GM23248 (cell line): ENCODE results near the gene MN1. TPM values are rescaled to one million over a fixed set of nuclear protein-coding genes. Genes with fewer than 3 reads are reported as not detected.

Experiments used
- DNase-seq: peaks from one replicate; pipeline ENCODE4 v3.0.0-alpha.2; 2015
- H2AFZ ChIP-seq: fragments of 200-600 bp; sonication (generic); 2 replicates; pipeline ENCODE4 v1.6.1; 2016; ENCODE audit warnings: antibody characterized with exemption
- H3F3A ChIP-seq: fragments of 200-600 bp; sonication (generic); 2 replicates; pipeline ENCODE4 v1.6.1; 2016; ENCODE audit warnings: mild to moderate bottlenecking, antibody characterized with exemption, mixed run types; ENCODE audit not compliant: insufficient read depth
- H3K27ac ChIP-seq: fragments of 200-600 bp; sonication (generic); 2 replicates; pipeline ENCODE4 v1.5.1; 2016; ENCODE audit warnings: mild to moderate bottlenecking
- H3K27me3 ChIP-seq: fragments of 200-600 bp; sonication (generic); replicated peaks from 2 replicates; pipeline ENCODE4 v1.6.1; 2016; ENCODE audit warnings: mild to moderate bottlenecking; ENCODE audit not compliant: insufficient read depth
- H3K36me3 ChIP-seq: fragments of 200-600 bp; sonication (generic); 2 replicates; pipeline ENCODE4 v1.6.1; 2016; ENCODE audit warnings: low read depth, mild to moderate bottlenecking
- H3K4me1 ChIP-seq: fragments of 200-600 bp; sonication (generic); 2 replicates; pipeline ENCODE4 v1.6.1; 2016; ENCODE audit warnings: mild to moderate bottlenecking; ENCODE audit not compliant: insufficient read depth
- H3K4me2 ChIP-seq: fragments of 200-600 bp; sonication (generic); one replicate; pipeline ENCODE4 v1.6.1; 2016; ENCODE audit warnings: mild to moderate bottlenecking; ENCODE audit not compliant: unreplicated experiment
- H3K4me3 ChIP-seq: fragments of 200-600 bp; sonication (generic); 2 replicates; pipeline ENCODE4 v1.5.1; 2016; ENCODE audit warnings: mild to moderate bottlenecking
- H3K79me2 ChIP-seq: fragments of 200-600 bp; sonication (generic); 2 replicates; pipeline ENCODE4 v1.6.1; 2016; ENCODE audit warnings: mild to moderate bottlenecking; ENCODE audit not compliant: insufficient read depth
- H3K9ac ChIP-seq: fragments of 200-600 bp; sonication (generic); 2 replicates; pipeline ENCODE4 v1.6.1; 2016; ENCODE audit warnings: mild to moderate bottlenecking
- H3K9me2 ChIP-seq: fragments of 200-600 bp; sonication (generic); 2 replicates; pipeline ENCODE4 v1.6.1; 2016; ENCODE audit warnings: mixed run types, mild to moderate bottlenecking, moderate library complexity; ENCODE audit not compliant: insufficient read depth
- H3K9me3 ChIP-seq: fragments of 200-600 bp; sonication (generic); one replicate; pipeline ENCODE4 v1.6.1; 2017; ENCODE audit warnings: low read depth
- H4K20me1 ChIP-seq: fragments of 200-600 bp; sonication (generic); 2 replicates; pipeline ENCODE4 v1.6.0; 2016; ENCODE audit not compliant: insufficient read depth
- EZH2 ChIP-seq: fragments of 200-600 bp; sonication (generic); IDR thresholded peaks from 2 replicates; pipeline ENCODE4 v1.6.1; 2018; ENCODE audit warnings: antibody characterized with exemption, mild to moderate bottlenecking; ENCODE audit not compliant: insufficient read depth, poor library complexity, severe bottlenecking
- EZH2phosphoT487 ChIP-seq: fragments of 200-600 bp; sonication (generic); IDR thresholded peaks from 2 replicates; pipeline ENCODE4 v1.6.1; 2018; ENCODE audit warnings: antibody characterized with exemption, moderate library complexity, mild to moderate bottlenecking, low read depth; ENCODE audit not compliant: insufficient read depth
- WGBS, 2 experiments: methylation state at CpG; one replicate each; pipeline ENCODE4 v1.1.6; 2015 to 2017; ENCODE audit warnings: low lambda C conversion rate in 2 of 2, low coverage in 1 of 2; ENCODE audit errors: missing lambda C conversion rate in 2 of 2; 5-methylcytosine and 5-hydroxymethylcytosine counted together
- in situ Hi-C: fragments of 300-500 bp; cut with MboI; formaldehyde crosslinking; loops from 2 replicates; pipeline ENCODE4 v1.15.0; 2020
- polyA plus RNA-seq: library from polyadenylated mRNA; unstranded; fragments of >200 nt; fragmentation: Nextera tagmentation; extraction: Ambion mirVana; gene quantifications from 2 replicates; pipeline ENCODE4 v1.2.1, GENCODE V29; 2016
- total RNA-seq: library from RNA; depleted of rRNA; stranded (reverse); fragments of >200 nt; shearing (Covaris generic); gene quantifications from 2 replicates; pipeline ENCODE4 v1.2.3, GENCODE V29; 2014

The MN1 gene
- total and polyA plus RNA-seq, 2 experiments from 2014 or later: 4.2 to 24.8 TPM

DNA sequence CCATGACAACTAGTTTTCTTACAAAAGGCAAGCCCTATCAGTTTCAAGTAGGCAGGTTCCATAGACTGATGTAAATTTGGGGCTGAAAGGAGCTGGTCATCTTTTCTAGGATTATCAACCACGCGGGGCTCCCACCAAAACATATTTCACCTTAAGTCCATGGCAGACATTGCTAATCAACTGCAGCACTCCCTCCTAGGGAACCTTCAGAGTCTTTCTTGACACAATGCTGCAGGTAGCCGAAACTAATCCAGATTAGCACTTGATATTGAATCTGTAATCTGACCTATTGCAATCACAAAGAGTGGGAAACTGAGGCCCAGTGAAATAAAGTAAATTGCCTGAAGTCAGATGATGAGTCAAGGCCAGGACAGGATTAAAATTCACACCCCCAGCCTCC lies 32.5 kb downstream of the MN1 start:
- no peak for DNase-seq
- no peaks in the 10 kb centered on the region for H3K27me3 ChIP-seq
- H3K4me2 ChIP-seq: no peak overlapping the region
- in situ Hi-C loops: no loop called here
- no peak overlapping the region for H3K27ac ChIP-seq
- WGBS, 2 experiments: 92 to 93% methylated on average over 3 of the region's 3 CpGs
- H2AFZ ChIP-seq: no peak overlapping the region
- no peaks in the 10 kb centered on the region for H3K9me2 ChIP-seq
- H3K9ac ChIP-seq: no peak overlapping the region
- H4K20me1 ChIP-seq: no peaks in the 10 kb centered on the region
- H3K36me3 ChIP-seq: peaks cover 11% of the 10 kb centered on the region; the same call in 1 of the 2 replicates
- H3K79me2 ChIP-seq: peaks cover 77% of the 10 kb centered on the region
- no peaks in the 10 kb centered on the region for H3K4me1 ChIP-seq
- TF ChIP-seq EZH2phosphoT487: no peak
- no peak for TF ChIP-seq EZH2
- no peaks in the 10 kb centered on the region for H3K9me3 ChIP-seq
- H3F3A ChIP-seq: no peaks in the 10 kb centered on the region
- no peak overlapping the region for H3K4me3 ChIP-seq

DNA sequence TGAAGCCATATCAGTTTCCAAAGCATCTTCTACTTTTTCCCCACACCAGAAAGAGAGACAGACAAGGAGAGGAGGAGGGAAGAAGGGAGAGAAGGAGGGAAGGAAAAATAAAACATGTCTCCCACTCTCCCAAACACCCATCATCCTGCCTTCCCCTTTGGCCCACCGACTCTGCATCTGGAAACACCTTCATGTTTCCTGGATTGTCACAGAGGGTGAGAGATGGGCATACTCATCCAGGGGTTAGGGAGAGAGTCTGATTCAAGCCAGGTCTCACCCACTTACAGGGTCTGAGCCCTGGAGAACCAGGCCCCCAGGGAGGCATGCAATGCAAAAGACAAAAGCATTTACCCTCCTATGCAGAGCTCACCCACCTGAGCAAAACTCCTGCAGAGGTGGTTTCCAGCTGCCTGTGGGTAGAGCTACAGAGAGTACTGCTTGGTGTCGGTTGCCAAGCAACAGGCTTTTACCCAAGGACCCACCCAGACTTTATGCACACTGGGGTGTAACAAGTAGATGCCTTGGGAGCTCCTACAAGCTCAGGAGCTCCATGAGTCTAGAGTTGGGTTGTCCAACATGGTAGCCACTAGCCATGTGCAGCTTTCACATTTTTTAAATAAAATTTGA lies 33.4 kb downstream of the MN1 start:
- Histone ChIP-seq H3K9me2 (no peaks in the 10 kb centered on the region), H3K27me3 (no peaks in the 10 kb centered on the region), H2AFZ (no peak overlapping the region), H3K27ac (no peak overlapping the region), H3K4me1 (no peaks in the 10 kb centered on the region), H3F3A (no peaks in the 10 kb centered on the region), H3K4me3 (no peak overlapping the region), H3K9me3 (no peaks in the 10 kb centered on the region), H3K79me2 (peaks cover 69% of the 10 kb centered on the region), H4K20me1 (no peaks in the 10 kb centered on the region), H3K36me3 (peaks cover 11% of the 10 kb centered on the region; the same call in 1 of the 2 replicates), H3K9ac (no peak overlapping the region), H3K4me2 (no peak overlapping the region)
- no peak for TF ChIP-seq EZH2
- no peak for TF ChIP-seq EZH2phosphoT487
- WGBS, 2 experiments: 79 to 82% methylated on average over 2 of the region's 2 CpGs
- no peak for DNase-seq
- in situ Hi-C loops: no loop called here

DNA sequence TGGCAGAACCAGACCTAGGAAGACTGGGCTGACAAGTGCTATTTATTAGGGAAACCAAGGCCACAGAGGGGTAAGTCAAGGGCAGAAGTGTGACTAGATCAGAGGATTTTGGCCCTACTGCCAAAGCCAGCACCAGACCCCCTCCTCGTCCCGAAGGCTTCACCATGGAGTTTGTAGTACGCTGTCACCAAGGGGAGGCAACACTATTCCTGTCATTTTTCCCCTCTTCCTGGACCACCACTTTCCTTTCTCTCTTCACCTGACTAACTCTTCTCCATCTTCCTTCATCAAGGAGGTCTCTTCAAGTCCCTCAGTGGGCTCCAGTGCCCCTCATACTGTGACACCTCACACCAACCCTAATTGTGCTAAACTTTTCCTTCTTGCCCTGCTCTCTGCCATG lies 34.9 kb downstream of the MN1 start:
- Histone ChIP-seq H3K27ac (no peak overlapping the region), H3F3A (no peaks in the 10 kb centered on the region), H4K20me1 (no peaks in the 10 kb centered on the region), H3K79me2 (peaks cover 58% of the 10 kb centered on the region), H3K9me3 (no peaks in the 10 kb centered on the region), H3K4me3 (no peak overlapping the region), H3K9ac (no peak overlapping the region), H3K27me3 (no peaks in the 10 kb centered on the region), H3K9me2 (no peaks in the 10 kb centered on the region), H3K4me1 (no peaks in the 10 kb centered on the region), H3K36me3 (peaks cover 11% of the 10 kb centered on the region; the same call in 1 of the 2 replicates), H3K4me2 (no peak overlapping the region), H2AFZ (no peak overlapping the region)
- in situ Hi-C loops: no loop called here
- no peak for DNase-seq
- TF ChIP-seq EZH2: no peak
- TF ChIP-seq EZH2phosphoT487: no peak
- 99 to 100% methylated on average over 3 of the region's 3 CpGs for WGBS, 2 experiments

DNA sequence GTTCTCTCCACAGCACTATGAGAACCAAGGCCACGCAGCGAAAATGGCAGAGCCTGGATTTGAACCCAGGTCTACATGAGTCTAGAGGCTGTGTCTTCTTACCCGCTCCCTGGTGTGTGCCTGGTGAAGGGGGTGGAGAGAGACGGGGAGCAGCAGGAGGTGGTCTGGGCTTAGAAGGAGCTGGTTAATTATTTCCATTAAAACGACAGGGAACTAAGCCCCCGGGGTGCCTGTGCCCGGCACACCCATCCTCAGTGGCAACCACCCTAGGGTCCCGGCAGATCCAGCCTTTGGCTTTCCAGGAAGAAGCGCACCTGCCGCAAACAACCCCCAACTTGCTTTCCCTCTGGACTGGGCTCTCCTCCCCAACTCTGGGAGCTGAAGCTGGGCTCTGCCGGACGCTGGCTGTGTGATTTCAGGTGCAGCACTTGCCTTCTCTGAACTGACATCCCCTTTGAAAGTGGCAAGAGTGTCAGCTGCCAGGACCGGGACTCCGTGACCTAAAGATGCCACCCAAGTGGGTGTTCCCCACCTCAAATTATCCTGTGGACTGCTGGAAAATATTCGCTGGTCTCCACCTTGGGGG lies 35.8 kb downstream of the MN1 start:
- H3K27ac ChIP-seq: no peak overlapping the region
- no peaks in the 10 kb centered on the region for H3K4me1 ChIP-seq
- no peak overlapping the region for H3K9ac ChIP-seq
- H3K79me2 ChIP-seq: peaks cover 51% of the 10 kb centered on the region
- no peaks in the 10 kb centered on the region for H3K27me3 ChIP-seq
- H3K9me3 ChIP-seq: no peaks in the 10 kb centered on the region
- no peak overlapping the region for H3K4me3 ChIP-seq
- in situ Hi-C loops: no loop called here
- H3K4me2 ChIP-seq: no peak overlapping the region
- no peak overlapping the region for H2AFZ ChIP-seq
- 86 to 91% methylated on average over 15 of the region's 15 CpGs for WGBS, 2 experiments
- peaks cover 11% of the 10 kb centered on the region; the same call in 1 of the 2 replicates for H3K36me3 ChIP-seq
- no peak for TF ChIP-seq EZH2
- no peaks in the 10 kb centered on the region for H4K20me1 ChIP-seq
- DNase-seq: no peak
- H3F3A ChIP-seq: no peaks in the 10 kb centered on the region
- no peaks in the 10 kb centered on the region for H3K9me2 ChIP-seq
